ENCODE results near the gene HEATR5B.
"Not testable (repeated sequence)": the region's sequence is repeated elsewhere in the genome, so short reads cannot be mapped to it uniquely, and the experiment has no call there.

The HEATR5B gene

GRCh38 chr2:36993841-36994620, 90.1 kb downstream of the HEATR5B start:
- no peak for ATAC-seq (ENCODE audit: low read depth)
- no peak for DNase-seq (ENCODE audit: low spot score)
- H3K9me3 ChIP-seq (ENCODE audit: severe bottlenecking), result no peaks in the 10 kb centered on the region
- peaks cover 24% of the 10 kb centered on the region for H3K36me3 ChIP-seq (ENCODE audit: low read depth)
- H3K27me3 ChIP-seq (ENCODE audit: insufficient read depth, poor library complexity, severe bottlenecking), result no peaks in the 10 kb centered on the region
- peaks cover 2% of the 10 kb centered on the region for H3K4me1 ChIP-seq (ENCODE audit: insufficient read depth, poor library complexity, severe bottlenecking)
- TF ChIP-seq CTCF (IDR thresholded peaks at IDR 0.05; ENCODE audit: poor library complexity, severe bottlenecking), result no peak
- no peak overlapping the region for H3K27ac ChIP-seq (ENCODE audit: poor library complexity, severe bottlenecking)
- no peak overlapping the region for H3K4me3 ChIP-seq (ENCODE audit: severe bottlenecking)

DNA sequence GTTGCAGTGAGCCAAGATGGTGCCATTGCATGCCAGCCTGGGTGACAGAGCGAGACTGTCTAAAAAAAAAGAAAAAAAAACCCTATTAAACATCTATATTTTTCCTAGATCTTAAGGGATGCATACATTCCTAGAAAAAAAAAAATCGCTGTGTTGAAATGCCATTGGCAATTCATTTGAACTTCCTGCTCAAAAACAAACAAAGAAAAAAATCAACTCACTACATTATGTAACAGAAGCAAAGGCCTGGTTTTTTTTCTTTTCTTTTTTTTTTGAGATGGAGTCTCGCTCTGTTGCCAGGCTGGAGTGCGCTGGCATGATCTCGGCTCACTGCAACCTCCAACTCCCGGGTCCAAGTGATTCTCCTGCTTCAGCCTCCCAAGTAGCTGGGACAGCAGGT, 96.2 kb downstream of the HEATR5B start:
- H3K36me3 ChIP-seq (ENCODE audit: low read depth), result peaks cover 8% of the 10 kb centered on the region
- DNase-seq (ENCODE audit: low spot score), result no peak
- H3K9me3 ChIP-seq (ENCODE audit: severe bottlenecking), result no peaks in the 10 kb centered on the region
- TF ChIP-seq CTCF (IDR thresholded peaks at IDR 0.05; ENCODE audit: poor library complexity, severe bottlenecking), result no peak
- no peaks in the 10 kb centered on the region for H3K27me3 ChIP-seq (ENCODE audit: insufficient read depth, poor library complexity, severe bottlenecking)
- no peak overlapping the region for H3K4me3 ChIP-seq (ENCODE audit: severe bottlenecking)
- no peak for ATAC-seq (ENCODE audit: low read depth)
- no peak overlapping the region for H3K27ac ChIP-seq (ENCODE audit: poor library complexity, severe bottlenecking)
- H3K4me1 ChIP-seq (ENCODE audit: insufficient read depth, poor library complexity, severe bottlenecking), result no peaks in the 10 kb centered on the region

GRCh38 chr2:36982467-36982866, 101.7 kb downstream of the HEATR5B start:
- Histone ChIP-seq H3K36me3 (ENCODE audit: low read depth) (peaks cover 11% of the 10 kb centered on the region), H3K9me3 (ENCODE audit: severe bottlenecking) (no peaks in the 10 kb centered on the region), H3K4me3 (ENCODE audit: severe bottlenecking) (no peak overlapping the region), H3K27ac (ENCODE audit: poor library complexity, severe bottlenecking) (no peak overlapping the region), H3K27me3 (ENCODE audit: insufficient read depth, poor library complexity, severe bottlenecking) (no peaks in the 10 kb centered on the region), H3K4me1 (ENCODE audit: insufficient read depth, poor library complexity, severe bottlenecking) (no peaks in the 10 kb centered on the region)
- DNase-seq (ENCODE audit: low spot score) (no peak), ATAC-seq (ENCODE audit: low read depth) (no peak)
- TF ChIP-seq CTCF (IDR thresholded peaks at IDR 0.05; ENCODE audit: poor library complexity, severe bottlenecking), result no peak

GRCh38 chr2:36981911-36982310, 102.3 kb downstream of the HEATR5B start:
- Histone ChIP-seq H3K27me3 (ENCODE audit: insufficient read depth, poor library complexity, severe bottlenecking) (no peaks in the 10 kb centered on the region), H3K9me3 (ENCODE audit: severe bottlenecking) (no peaks in the 10 kb centered on the region), H3K4me3 (ENCODE audit: severe bottlenecking) (no peak overlapping the region), H3K27ac (ENCODE audit: poor library complexity, severe bottlenecking) (no peak overlapping the region), H3K36me3 (ENCODE audit: low read depth) (peaks cover 11% of the 10 kb centered on the region), H3K4me1 (ENCODE audit: insufficient read depth, poor library complexity, severe bottlenecking) (no peaks in the 10 kb centered on the region)
- TF ChIP-seq CTCF (IDR thresholded peaks at IDR 0.05; ENCODE audit: poor library complexity, severe bottlenecking), result no peak
- DNase-seq (ENCODE audit: low spot score) (no peak), ATAC-seq (ENCODE audit: low read depth) (no peak)

GRCh38 chr2:36979007-36979406, 105.2 kb downstream of the HEATR5B start:
- H3K27ac ChIP-seq (ENCODE audit: poor library complexity, severe bottlenecking); ATAC-seq (ENCODE audit: low read depth); H3K27me3 ChIP-seq (ENCODE audit: insufficient read depth, poor library complexity, severe bottlenecking); DNase-seq (ENCODE audit: low spot score); H3K4me1 ChIP-seq (ENCODE audit: insufficient read depth, poor library complexity, severe bottlenecking); H3K4me3 ChIP-seq (ENCODE audit: severe bottlenecking); H3K9me3 ChIP-seq (ENCODE audit: severe bottlenecking): not testable (repeated sequence)
- peaks cover 11% of the 10 kb centered on the region for H3K36me3 ChIP-seq (ENCODE audit: low read depth)

All from RWPE2 (cell line).